H1 (cell line): ENCODE results near the gene LTN1. TPM values are rescaled to one million over a fixed set of nuclear protein-coding genes. Genes with fewer than 3 reads are reported as not detected.

Experiments used
- ATF3 ChIP-seq: IDR thresholded peaks from 2 replicates; pipeline ENCODE4 v1.6.1; 2011; ENCODE audit warnings: low read depth, mild to moderate bottlenecking, low read length; ENCODE audit not compliant: insufficient read depth
- BACH1 ChIP-seq: IDR thresholded peaks from 2 replicates; pipeline ENCODE4 v1.6.1; 2012; ENCODE audit warnings: low read length, improper control_type of control experiment
- CBX5 ChIP-seq: fragments of 300-800, 300-1000 bp; sonication (generic); IDR thresholded peaks from 2 replicates; pipeline ENCODE4 v1.7.1; 2016; ENCODE audit warnings: antibody characterized with exemption, low read length, low read depth
- CHD1 ChIP-seq: IDR thresholded peaks from 2 replicates; pipeline ENCODE4 v1.6.1; 2012; ENCODE audit warnings: low read depth, low read length, improper control_type of control experiment
- EGR1 ChIP-seq: IDR thresholded peaks from 2 replicates; pipeline ENCODE4 v1.6.1; 2011; ENCODE audit warnings: low read depth, low read length, borderline replicate concordance
- HDAC6 ChIP-seq: IDR thresholded peaks from one replicate; pipeline ENCODE4 v1.7.1; 2012; ENCODE audit warnings: low read depth, mild to moderate bottlenecking, inconsistent platforms, low read length, moderate library complexity
- KDM1A ChIP-seq: fragments of 200-600, 300-600 bp; sonication (generic); IDR thresholded peaks from 2 replicates; pipeline ENCODE4 v1.7.1; 2016; ENCODE audit warnings: mild to moderate bottlenecking, low read length, borderline replicate concordance
- KDM5A ChIP-seq: fragments of 200-600 bp; IDR thresholded peaks from 2 replicates; pipeline ENCODE4 v1.7.1; 2012; ENCODE audit warnings: mild to moderate bottlenecking, low read length, inconsistent platforms, mixed read lengths
- MAX ChIP-seq: IDR thresholded peaks from 2 replicates; pipeline ENCODE4 v1.6.1; 2012; ENCODE audit warnings: inconsistent platforms
- NRF1 ChIP-seq: IDR thresholded peaks from 2 replicates; pipeline ENCODE4 v1.6.1; 2011; ENCODE audit warnings: mild to moderate bottlenecking, low read depth, low read length, improper control_type of control experiment
- PHF8 ChIP-seq: fragments of 200-600 bp; sonication (generic); conservative IDR thresholded peaks from 2 replicates; pipeline ENCODE4 v1.7.1; 2012; ENCODE audit warnings: low read depth, mild to moderate bottlenecking, inconsistent platforms, low read length, moderate library complexity
- POLR2AphosphoS5 ChIP-seq: IDR thresholded peaks from 2 replicates; pipeline ENCODE4 v1.6.1; 2011; ENCODE audit warnings: low read depth, low read length
- POU5F1 ChIP-seq: IDR thresholded peaks from 2 replicates; pipeline ENCODE4 v1.6.1; 2011; ENCODE audit warnings: low read depth, mild to moderate bottlenecking, low read length, moderate library complexity
- RBBP5 ChIP-seq: IDR thresholded peaks from 2 replicates; pipeline ENCODE4 v1.7.1; 2012; ENCODE audit warnings: low read depth, mild to moderate bottlenecking, inconsistent platforms, low read length, moderate library complexity, borderline replicate concordance
- RNF2 ChIP-seq: fragments of 200-900, 300-1000 bp; sonication (generic); IDR thresholded peaks from 2 replicates; pipeline ENCODE4 v1.7.1; 2016; ENCODE audit warnings: borderline replicate concordance, low read depth, mild to moderate bottlenecking, antibody characterized with exemption, low read length; ENCODE audit not compliant: poor library complexity, severe bottlenecking; ENCODE audit errors: missing control alignments
- SIX5 ChIP-seq: IDR thresholded peaks from 2 replicates; pipeline ENCODE4 v1.6.1; 2011; ENCODE audit warnings: mild to moderate bottlenecking, low read depth, low read length
- TCF12 ChIP-seq: IDR thresholded peaks from 2 replicates; pipeline ENCODE4 v1.6.1; 2011; ENCODE audit warnings: low read depth, mild to moderate bottlenecking, low read length
- TEAD4 ChIP-seq: IDR thresholded peaks from 2 replicates; pipeline ENCODE4 v1.6.1; 2012; ENCODE audit warnings: low read depth, low read length, inconsistent platforms, mixed read lengths
- ZNF274 ChIP-seq: IDR thresholded peaks from 2 replicates; pipeline ENCODE4 v1.7.0; 2012; ENCODE audit warnings: low read length, borderline replicate concordance; ENCODE audit errors: extremely low read depth
- polyA plus RNA-seq, 7 experiments: library from polyadenylated mRNA; depleted of rRNA in 3 of 7; stranded (reverse) in 5 of 7; unstranded in 2 of 7; fragments of >200 nt in 5 of 7; fragments of 200-250 nt in 2 of 7; gene quantifications; 1 replicate in 5 of 7; 2 replicates in 1 of 7; 4 replicates in 1 of 7; pipeline versions ENCODE4 v1.2.1 to v1.2.3, GENCODE V29; 2011 to 2013; ENCODE audit warnings: missing spikeins in 2 of 7, mixed read lengths in 2 of 7
- total RNA-seq: library from RNA; stranded (reverse); fragmentation: NEBNext Ultra II Directional; extraction: Animal tissue kit (Norgen Biotek cat#: 25700); gene quantifications from 2 replicates; pipeline ENCODE4 v1.2.1, GENCODE V29; 2021
- TF ChIP-seq, protein P1 (sequence below): IDR thresholded peaks from 2 replicates; pipeline ENCODE4 v1.6.1; 2012; ENCODE audit warnings: inconsistent platforms

The LTN1 gene
- total and polyA plus RNA-seq, 2 of the 8 experiments (the other 6 are each of a cell fraction or from before 2014, with no cell fraction given) = 3.2 to 23.5 TPM

DNA sequence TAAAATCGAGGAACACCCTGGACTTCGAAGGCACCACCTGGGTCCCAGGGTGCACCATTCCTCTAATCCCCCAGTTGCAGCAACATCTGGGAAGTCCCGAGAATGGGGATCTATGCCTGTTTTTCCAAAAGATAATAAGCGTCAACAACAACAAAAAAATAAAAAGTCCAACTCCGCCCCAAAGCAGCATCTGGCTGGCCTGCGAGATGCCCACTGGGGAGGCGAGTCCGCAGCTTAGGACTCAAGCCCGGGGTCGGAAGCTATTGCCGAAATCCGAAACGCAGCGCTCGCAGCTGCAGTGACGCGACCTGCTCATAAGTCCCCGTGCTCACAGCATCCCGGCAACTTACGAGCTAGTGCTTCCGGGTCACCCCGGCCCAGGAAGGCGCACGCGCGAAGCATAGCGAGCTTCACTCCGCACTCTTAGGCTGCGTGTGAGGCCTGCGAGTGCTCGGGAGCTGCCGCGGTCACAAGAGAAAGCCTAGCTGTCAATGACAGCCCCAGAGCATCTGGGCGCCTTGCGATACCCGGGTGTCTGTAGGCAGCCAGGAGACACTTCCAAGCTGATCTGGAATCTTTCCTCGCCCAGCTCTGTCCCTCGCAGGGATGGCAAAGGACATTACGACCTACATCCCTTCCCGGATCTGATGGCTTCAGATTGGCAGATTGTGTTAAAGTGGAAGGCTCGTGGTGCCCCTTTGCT is 9.9 kb upstream of the LTN1 start (continued):
- TF ChIP-seq RBBP5 (peak; percentile 88; the same call in 1 of the 2 replicates), POLR2AphosphoS5 (peak; percentile 97), RNF2 (no peak), BACH1 (peak; percentile 56; the same call in 1 of the 2 replicates), ATF3 (no peak), KDM1A (no peak), PHF8 (peak; percentile 85), TEAD4 (peak; percentile 16; the same call in 1 of the 2 replicates), TCF12 (peak; percentile 73; the same call in 1 of the 2 replicates), CBX5 (no peak), SIX5 (no peak), NRF1 (peak; percentile 16; the same call in 1 of the 2 replicates), CHD1 (no peak), ZNF274 (no peak), EGR1 (no peak), KDM5A (no peak), HDAC6 (no peak), MAX (peak; percentile 93), POU5F1 (no peak)
- TF ChIP-seq, protein P1, sequence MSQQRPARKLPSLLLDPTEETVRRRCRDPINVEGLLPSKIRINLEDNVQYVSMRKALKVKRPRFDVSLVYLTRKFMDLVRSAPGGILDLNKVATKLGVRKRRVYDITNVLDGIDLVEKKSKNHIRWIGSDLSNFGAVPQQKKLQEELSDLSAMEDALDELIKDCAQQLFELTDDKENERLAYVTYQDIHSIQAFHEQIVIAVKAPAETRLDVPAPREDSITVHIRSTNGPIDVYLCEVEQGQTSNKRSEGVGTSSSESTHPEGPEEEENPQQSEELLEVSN = peak; percentile 87
